Gastroesophageal sphincter (tissue), 4 donors: Measurements from ENCODE around the gene NAPG. TPM values are rescaled to one million over a fixed set of nuclear protein-coding genes. Genes with fewer than 3 reads are reported as not detected.

ENCODE experiments used
- ATAC-seq: fragments of 150-250 bp; one replicate; pipeline ENCODE4 v1.9.1; 2016; ENCODE audit warnings: mild to moderate bottlenecking, moderate library complexity
- H3K27ac ChIP-seq, 4 donors: fragments of 200-600 bp; sonication (generic) in 3 of 4; 1 replicate in 3 of 4; 2 replicates in 1 of 4; pipeline ENCODE4 v1.5.1; 2016 to 2019
- H3K27me3 ChIP-seq: fragments of 200-600 bp; sonication (generic); one replicate; pipeline ENCODE4 v1.5.1; 2019
- H3K36me3 ChIP-seq, 2 donors: fragments of 200-600 bp; sonication (generic); one replicate each; pipeline ENCODE4 v1.5.1; 2019; ENCODE audit warnings: control low read depth in 1 of 2
- H3K4me1 ChIP-seq, 3 donors: fragments of 200-600 bp; sonication (generic); 1 replicate in 2 of 3; 2 replicates in 1 of 3; pipeline ENCODE4 v1.5.1; 2016 to 2019; ENCODE audit warnings: control low read depth in 2 of 3
- H3K4me3 ChIP-seq, 2 donors: fragments of 200-600 bp; sonication (generic); one replicate each; pipeline ENCODE4 v1.5.1; 2019; ENCODE audit warnings: mild to moderate bottlenecking in 1 of 2, moderate library complexity in 1 of 2
- H3K9me3 ChIP-seq, 3 donors: fragments of 200-600 bp; sonication (generic); one replicate each; pipeline ENCODE4 v1.5.1; 2017 to 2019; ENCODE audit warnings: control low read depth in 2 of 3
- CTCF ChIP-seq, 4 experiments: fragments of 200-600 bp in 2 of 4; fragments of 450-650 bp in 2 of 4; sonication (generic) in 1 of 4; IDR thresholded peaks; one replicate each; pipeline ENCODE4 v1.5.1; 2017 to 2019; ENCODE audit warnings: antibody characterized with exemption in 4 of 4, mild to moderate bottlenecking in 2 of 4, moderate library complexity in 2 of 4
- EP300 ChIP-seq: sonication (generic); formaldehyde crosslinking; IDR thresholded peaks from one replicate; pipeline ENCODE4 v1.6.1; 2017; ENCODE audit warnings: antibody characterized with exemption, mild to moderate bottlenecking
- POLR2A ChIP-seq, 2 donors: fragments of 450-650 bp; IDR thresholded peaks; one replicate each; pipeline ENCODE4 v1.6.1; 2017; ENCODE audit warnings: antibody characterized with exemption in 2 of 2, mild to moderate bottlenecking in 2 of 2, moderate library complexity in 1 of 2
- POLR2AphosphoS5 ChIP-seq: sonication (generic); formaldehyde crosslinking; IDR thresholded peaks from one replicate; pipeline ENCODE4 v1.6.1; 2017; ENCODE audit warnings: antibody characterized with exemption
- WGBS, 2 donors: methylation state at CpG; one replicate each; pipeline ENCODE4 v1.1.5; 2018; ENCODE audit warnings: low coverage in 1 of 2; 5-methylcytosine and 5-hydroxymethylcytosine counted together
- total RNA-seq, 4 donors: library from RNA; depleted of rRNA; stranded (reverse); fragments of >200 nt; gene quantifications; one replicate each; pipeline ENCODE4 v1.1.0, GENCODE V29; 2016

Gene NAPG
- total RNA-seq, 4 donors from 2014 or later = 39.2 to 57.5 (median 45.0) TPM

GRCh38 chr18:10519999-10520935, 5.6 kb upstream of the NAPG start:
- Histone ChIP-seq H3K4me3 (no peak overlapping the region), H3K9me3 (no peaks in the 10 kb centered on the region), H3K36me3 (no peaks in the 10 kb centered on the region), H3K27me3 (no peaks in the 10 kb centered on the region), H3K27ac (peak overlapping the region in 2 of 4 donors; percentile 36 to 62), H3K4me1 (peaks cover 0 to 48% (median 19%) of the 10 kb centered on the region in 3 donors)
- peak; percentile 75 for TF ChIP-seq POLR2AphosphoS5
- peak; percentile 46 to 94 (median 77) for TF ChIP-seq CTCF (IDR thresholded peaks at IDR 0.05)
- TF ChIP-seq POLR2A (IDR thresholded peaks at IDR 0.05) = no peak
- WGBS, 2 donors = 16 to 21% methylated on average over 13 to 16 of the region's 17 CpGs
- peak; percentile 86 for ATAC-seq

GRCh38 chr18:10521566-10521965, 4.3 kb upstream of the NAPG start:
- Histone ChIP-seq H3K4me1 (peaks cover 0 to 46% (median 19%) of the 10 kb centered on the region in 3 donors), H3K4me3 (no peak overlapping the region), H3K36me3 (no peaks in the 10 kb centered on the region), H3K27ac (no peak overlapping the region), H3K27me3 (no peaks in the 10 kb centered on the region), H3K9me3 (no peaks in the 10 kb centered on the region)
- WGBS, 2 donors = 74 to 85% methylated on average over 3 to 8 of the region's 8 CpGs
- TF ChIP-seq EP300 (no peak), CTCF (IDR thresholded peaks at IDR 0.05) (no peak), POLR2A (IDR thresholded peaks at IDR 0.05) (no peak), POLR2AphosphoS5 (no peak)
- ATAC-seq = no peak

- no peak for TF ChIP-seq POLR2AphosphoS5
- TF ChIP-seq CTCF (IDR thresholded peaks at IDR 0.05) = no peak
- no peak for TF ChIP-seq POLR2A (IDR thresholded peaks at IDR 0.05)
- TF ChIP-seq EP300 = no peak
- no peak for ATAC-seq
- no peaks in the 10 kb centered on the region for H3K9me3 ChIP-seq
- H3K4me1 ChIP-seq = peaks cover 0 to 55% (median 19%) of the 10 kb centered on the region in 3 donors
- H3K36me3 ChIP-seq = no peaks in the 10 kb centered on the region
- H3K27ac ChIP-seq = no peak overlapping the region
- no peaks in the 10 kb centered on the region for H3K27me3 ChIP-seq
- 81 to 92% methylated on average over 2 of the region's 2 CpGs for WGBS, 2 donors
- no peak overlapping the region for H3K4me3 ChIP-seq
These were observed 3.3 kb upstream of the NAPG start for GRCh38 chr18:10522574-10522973.

DNA sequence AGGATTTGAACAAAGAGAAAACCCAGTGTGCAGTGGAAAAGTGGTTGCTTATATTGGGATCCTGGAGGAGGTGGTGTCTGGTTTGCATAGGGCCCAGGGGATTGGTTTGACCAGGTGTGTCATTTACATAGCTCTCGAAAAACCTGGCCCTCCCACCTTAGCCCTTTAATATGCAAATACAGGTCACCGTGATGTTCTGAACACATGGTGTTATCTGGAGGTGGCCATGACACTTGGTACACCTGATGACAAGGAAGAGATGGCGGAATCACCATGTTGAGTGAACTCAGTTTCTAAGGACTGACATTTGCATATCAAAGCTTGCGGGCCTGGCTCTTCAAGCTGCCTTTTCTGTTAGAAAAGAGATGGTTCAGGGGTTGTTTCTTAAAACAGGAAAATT, 2.3 kb upstream of the NAPG start:
- H3K4me1 ChIP-seq = peaks cover 0 to 55% (median 21%) of the 10 kb centered on the region in 3 donors

More for the DNA sequence above, 2.3 kb upstream of the NAPG start:
- no peaks in the 10 kb centered on the region for H3K9me3 ChIP-seq
- TF ChIP-seq CTCF (IDR thresholded peaks at IDR 0.05) (no peak), POLR2AphosphoS5 (no peak), EP300 (no peak), POLR2A (IDR thresholded peaks at IDR 0.05) (no peak)
- H3K36me3 ChIP-seq = no peaks in the 10 kb centered on the region
- no peak for ATAC-seq
- no peaks in the 10 kb centered on the region for H3K27me3 ChIP-seq
- no peak overlapping the region for H3K27ac ChIP-seq
- no peak overlapping the region for H3K4me3 ChIP-seq
- WGBS, 2 donors = 80 to 94% methylated on average over 2 to 4 of the region's 4 CpGs
